Fibroblast of skin of right biceps (primary cell): ENCODE measurements around the gene ERCC2.

ENCODE experiments used
- DNase-seq: peaks from one replicate; pipeline ENCODE4 v3.0.0-alpha.2; 2013

The ERCC2 gene

GRCh38 chr19:45400192-45400591, 29.8 kb upstream of the ERCC2 start:
- no peak for DNase-seq

- DNase-seq = peak; percentile 26
Measured at GRCh38 chr19:45395821-45396617, 25.6 kb upstream of the ERCC2 start.

- DNase-seq = no peak
Measured at GRCh38 chr19:45391871-45392665, 21.7 kb upstream of the ERCC2 start.

- no peak for DNase-seq
Measured at GRCh38 chr19:45391346-45391745, 21.0 kb upstream of the ERCC2 start.

GRCh38 chr19:45385392-45386221, 15.2 kb upstream of the ERCC2 start:
- DNase-seq = no peak

- DNase-seq = no peak
Measured at GRCh38 chr19:45382426-45382825, 12.1 kb upstream of the ERCC2 start.

- DNase-seq = no peak
Measured at GRCh38 chr19:45380107-45380506, 9.7 kb upstream of the ERCC2 start.

- peak; percentile 99 for DNase-seq
Measured at GRCh38 chr19:45376045-45376724, 5.8 kb upstream of the ERCC2 start.

- DNase-seq = no peak
Measured at GRCh38 chr19:45368737-45369340, 1.5 kb downstream of the ERCC2 start.

GRCh38 chr19:45368127-45368526, 2.2 kb downstream of the ERCC2 start:
- no peak for DNase-seq

- no peak for DNase-seq
Measured at GRCh38 chr19:45364696-45365095, 5.7 kb downstream of the ERCC2 start.

GRCh38 chr19:45363861-45364459, 6.4 kb downstream of the ERCC2 start:
- DNase-seq = no peak

GRCh38 chr19:45362291-45362690, 8.1 kb downstream of the ERCC2 start:
- no peak for DNase-seq

- DNase-seq = no peak
Measured at GRCh38 chr19:45361608-45362007, 8.8 kb downstream of the ERCC2 start.

GRCh38 chr19:45358213-45358792, 12.1 kb downstream of the ERCC2 start:
- no peak for DNase-seq

GRCh38 chr19:45357445-45357783, 13.0 kb downstream of the ERCC2 start:
- no peak for DNase-seq

- no peak for DNase-seq
Measured at GRCh38 chr19:45356760-45357444, 13.5 kb downstream of the ERCC2 start.

GRCh38 chr19:45355910-45356309, 14.5 kb downstream of the ERCC2 start:
- no peak for DNase-seq

- no peak for DNase-seq
Measured at GRCh38 chr19:45355402-45355801, 15.0 kb downstream of the ERCC2 start.

- DNase-seq = no peak
Measured at GRCh38 chr19:45354241-45354842, 16.0 kb downstream of the ERCC2 start.
